Activated CD8-positive, alpha-beta memory T cell treated with anti-CD3 and anti-CD28 coated beads, Interleukin-2, amount 50 U/mL, for 1 hour (primary cell): ENCODE measurements around the gene RCBTB1.

Experiments
- DNase-seq: peaks from one replicate; pipeline ENCODE4 v3.0.0-alpha.2; 2020; ENCODE audit errors: extremely low read depth

RCBTB1 gene

GRCh38 chr13:49559006-49559405, 26.4 kb downstream of the RCBTB1 start:
- no peak for DNase-seq

DNA sequence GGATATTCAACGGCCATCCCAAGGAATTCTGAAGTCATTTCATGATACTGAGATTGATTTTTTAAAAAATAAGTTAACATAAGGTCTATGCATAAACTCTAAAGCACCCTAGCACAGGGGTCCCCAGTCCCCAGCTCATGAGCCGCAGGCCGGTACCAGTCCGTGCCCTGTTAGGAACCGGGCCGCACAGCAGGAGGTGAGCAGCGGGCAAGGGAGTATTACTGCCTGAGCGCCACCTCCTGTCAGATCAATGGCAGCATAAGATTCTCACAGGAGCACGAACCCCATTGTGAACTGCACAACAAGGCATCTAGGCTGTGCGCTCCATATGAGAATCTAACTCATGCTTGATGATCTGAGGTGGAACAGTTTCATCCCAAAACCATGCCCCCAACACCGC, 31.0 kb downstream of the RCBTB1 start:
- no peak for DNase-seq

DNA sequence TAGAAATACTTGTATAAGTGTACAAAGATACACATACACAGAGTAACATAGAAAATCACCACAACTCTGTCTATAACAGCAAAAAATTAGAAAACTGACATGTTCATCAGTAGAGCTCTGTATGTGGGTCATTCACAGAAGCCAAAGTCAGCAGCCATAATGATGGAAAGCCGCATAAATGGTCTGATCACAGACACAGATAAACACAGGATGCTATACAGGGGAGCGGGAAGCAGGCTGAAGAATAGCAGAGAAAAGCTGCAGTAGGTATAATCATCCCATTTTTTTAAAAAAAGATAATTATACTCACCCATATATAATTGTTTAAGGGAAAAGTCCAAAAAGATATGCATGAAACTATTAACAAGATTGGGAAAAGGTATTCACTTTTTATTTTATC, 31.5 kb downstream of the RCBTB1 start:
- no peak for DNase-seq

- no peak for DNase-seq
Observed at GRCh38 chr13:49550942-49551644, 34.3 kb downstream of the RCBTB1 start.

GRCh38 chr13:49549289-49549688, 36.1 kb downstream of the RCBTB1 start:
- DNase-seq = no peak

DNA sequence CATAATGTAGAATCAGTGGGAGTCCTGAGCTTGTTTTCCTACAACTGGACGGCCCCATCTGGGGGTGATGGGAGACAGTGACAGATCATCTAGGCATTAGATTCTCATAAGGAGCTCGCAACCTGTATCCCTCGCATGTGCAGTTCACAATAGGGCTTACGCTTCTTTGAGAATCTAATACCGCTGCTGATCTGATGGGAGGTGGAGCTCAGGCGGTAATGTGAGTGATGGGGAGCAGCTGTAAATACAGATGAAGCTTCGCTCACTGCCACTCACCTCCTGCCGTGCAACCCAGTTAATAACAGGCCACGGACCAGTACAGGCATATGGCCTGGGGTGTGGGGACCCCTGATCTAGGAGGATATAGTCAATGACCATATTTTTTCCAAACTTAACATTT, 38.8 kb downstream of the RCBTB1 start:
- DNase-seq = no peak

GRCh38 chr13:49545661-49546060, 39.7 kb downstream of the RCBTB1 start:
- DNase-seq = no peak

GRCh38 chr13:49543656-49544055, 41.7 kb downstream of the RCBTB1 start:
- no peak for DNase-seq

- DNase-seq = no peak
Observed at GRCh38 chr13:49540552-49540951, 44.8 kb downstream of the RCBTB1 start.

- DNase-seq = no peak
Observed at GRCh38 chr13:49539746-49540145, 45.6 kb downstream of the RCBTB1 start.

- DNase-seq = no peak
Observed at GRCh38 chr13:49539313-49539712, 46.0 kb downstream of the RCBTB1 start.

DNA sequence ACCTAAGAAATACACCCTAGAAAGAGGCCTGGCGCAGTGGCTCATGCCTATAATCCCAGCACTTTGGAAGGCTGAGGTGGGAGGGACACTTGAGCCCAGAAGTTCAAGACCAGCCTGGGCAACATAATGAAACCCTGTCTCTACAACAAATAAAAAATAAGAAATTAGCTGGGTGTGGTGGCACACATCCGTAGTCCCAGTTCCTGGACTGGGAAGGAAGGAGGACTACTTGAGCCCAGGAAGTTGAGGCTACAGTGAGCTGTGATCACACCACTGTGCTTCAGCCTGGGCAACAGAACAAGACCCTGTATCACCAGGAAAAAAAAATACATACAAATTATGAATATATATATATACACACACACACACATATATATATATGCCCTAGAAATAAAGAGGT, 47.0 kb downstream of the RCBTB1 start:
- DNase-seq = no peak

DNA sequence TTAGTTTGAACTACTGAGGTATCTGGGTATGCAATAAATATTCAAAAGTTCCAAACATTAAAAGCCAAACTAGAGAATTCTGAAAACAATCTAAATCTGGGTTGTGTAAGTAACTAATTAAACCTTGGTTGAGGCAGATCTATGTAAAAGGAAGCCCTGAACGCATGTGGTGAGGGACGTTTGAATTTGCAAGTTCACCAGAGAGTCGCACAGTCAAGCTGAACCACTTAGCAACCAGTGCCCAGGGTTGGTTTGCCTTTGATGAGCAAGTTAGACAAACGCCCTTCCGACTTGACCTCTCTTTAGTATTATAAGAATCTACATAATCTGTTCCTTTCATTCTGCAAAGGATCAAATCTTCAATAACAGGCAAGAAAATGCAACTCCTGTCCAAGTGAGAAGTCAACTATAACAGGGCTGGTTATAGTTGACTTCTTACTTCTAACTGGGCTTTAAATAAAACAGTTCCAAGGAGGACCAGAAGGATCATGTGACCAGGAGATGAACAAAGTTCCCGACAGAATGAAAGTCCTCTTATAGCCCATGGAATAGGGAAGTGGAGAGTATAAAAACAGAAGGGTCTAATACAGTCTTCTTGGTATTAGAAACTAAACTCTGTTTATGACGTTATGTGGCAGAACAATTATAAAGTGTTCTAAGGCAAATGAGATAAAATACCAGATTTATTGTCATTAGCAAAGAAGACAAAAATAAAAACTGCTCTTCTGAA, 49.0 kb downstream of the RCBTB1 start:
- DNase-seq = no peak

DNA sequence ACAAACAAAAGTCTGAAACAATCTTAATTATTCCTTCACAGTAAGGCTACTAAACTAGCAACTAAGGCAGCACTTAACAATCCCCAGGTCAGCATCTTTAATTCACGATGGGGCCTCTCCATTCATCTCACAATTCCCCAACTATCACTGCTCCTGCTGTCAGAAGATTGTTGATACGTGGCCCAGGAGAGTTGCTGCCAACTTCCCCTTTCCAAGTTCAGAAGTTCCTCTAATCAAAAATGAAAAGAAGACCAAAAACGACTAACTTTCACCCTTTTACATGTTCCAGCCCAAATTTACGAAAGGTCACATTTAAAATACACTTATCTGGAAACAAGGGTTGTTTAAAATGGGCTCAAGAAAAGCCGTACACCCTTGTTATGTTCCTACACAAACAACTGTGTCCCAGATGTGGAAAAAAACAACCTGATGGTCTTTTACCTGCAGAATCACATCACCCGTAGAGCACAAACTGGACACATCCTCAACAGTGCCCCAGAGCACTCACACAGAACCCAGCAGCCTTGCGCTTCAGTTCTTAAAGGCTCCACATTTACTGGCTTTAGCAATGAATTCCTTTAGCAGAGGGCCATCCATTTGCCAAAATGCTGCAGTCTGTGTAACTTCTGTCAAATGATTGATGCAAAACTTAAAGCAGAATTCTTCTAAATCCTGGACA, 51.6 kb downstream of the RCBTB1 start:
- DNase-seq = no peak

DNA sequence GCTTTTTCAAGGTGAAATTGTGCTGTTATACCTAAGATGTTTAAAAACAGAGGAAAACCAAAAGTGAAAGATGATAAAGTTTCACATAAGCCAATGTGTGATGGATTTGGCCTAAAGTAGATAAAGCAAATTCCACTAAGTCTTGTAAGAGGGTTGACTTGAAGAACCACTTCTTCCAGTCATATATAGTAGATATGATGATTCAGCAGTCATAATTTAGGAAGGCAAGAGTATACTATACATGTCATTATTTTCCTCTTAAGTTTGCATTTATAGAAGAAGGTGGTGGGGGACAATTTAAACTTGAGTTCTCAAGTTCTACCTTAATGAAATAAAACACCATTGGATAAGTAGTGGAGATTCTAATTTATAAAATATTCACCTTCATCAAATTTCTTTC, 52.3 kb downstream of the RCBTB1 start:
- no peak for DNase-seq

DNA sequence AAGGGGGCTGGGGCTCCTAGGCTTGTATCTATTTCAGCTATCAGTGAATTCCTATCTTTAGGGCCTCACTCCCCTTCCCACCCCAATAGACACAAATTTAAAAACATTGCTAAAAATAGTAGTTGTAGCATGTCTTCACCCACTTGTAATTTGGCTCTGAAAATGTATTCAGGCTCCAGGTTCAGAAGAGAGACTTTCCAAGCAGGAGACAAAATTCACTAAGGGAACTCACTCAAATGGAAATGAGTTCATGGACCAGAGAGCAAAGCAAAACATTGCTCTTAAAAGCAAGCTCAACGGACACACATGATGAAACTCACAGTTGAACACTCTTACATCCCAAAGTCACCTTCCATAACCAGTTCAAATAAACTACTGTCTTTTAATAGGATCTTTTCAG, 52.8 kb downstream of the RCBTB1 start:
- no peak for DNase-seq

GRCh38 chr13:49530457-49530856, 54.9 kb downstream of the RCBTB1 start:
- no peak for DNase-seq

DNA sequence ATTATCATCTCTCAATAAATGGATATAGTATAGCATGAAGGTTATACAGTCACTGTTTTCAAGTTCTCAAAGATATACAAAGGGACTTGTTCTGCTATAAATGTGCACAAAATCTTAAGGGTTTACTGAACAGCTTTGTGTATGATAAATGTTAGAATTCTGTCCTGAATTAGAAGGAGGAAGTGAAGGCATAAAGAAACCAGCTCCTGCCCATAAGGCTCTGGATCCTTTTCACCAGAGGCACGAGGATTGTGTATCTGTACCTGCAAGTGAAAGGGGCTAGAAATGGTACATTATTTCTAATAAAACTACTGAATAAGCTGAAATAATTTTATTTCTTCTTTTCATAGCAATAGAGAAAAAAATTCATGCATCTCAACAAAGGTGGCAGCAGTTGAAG, 57.2 kb downstream of the RCBTB1 start:
- DNase-seq = no peak

- no peak for DNase-seq
Observed at GRCh38 chr13:49527123-49527522, 58.2 kb downstream of the RCBTB1 start.

DNA sequence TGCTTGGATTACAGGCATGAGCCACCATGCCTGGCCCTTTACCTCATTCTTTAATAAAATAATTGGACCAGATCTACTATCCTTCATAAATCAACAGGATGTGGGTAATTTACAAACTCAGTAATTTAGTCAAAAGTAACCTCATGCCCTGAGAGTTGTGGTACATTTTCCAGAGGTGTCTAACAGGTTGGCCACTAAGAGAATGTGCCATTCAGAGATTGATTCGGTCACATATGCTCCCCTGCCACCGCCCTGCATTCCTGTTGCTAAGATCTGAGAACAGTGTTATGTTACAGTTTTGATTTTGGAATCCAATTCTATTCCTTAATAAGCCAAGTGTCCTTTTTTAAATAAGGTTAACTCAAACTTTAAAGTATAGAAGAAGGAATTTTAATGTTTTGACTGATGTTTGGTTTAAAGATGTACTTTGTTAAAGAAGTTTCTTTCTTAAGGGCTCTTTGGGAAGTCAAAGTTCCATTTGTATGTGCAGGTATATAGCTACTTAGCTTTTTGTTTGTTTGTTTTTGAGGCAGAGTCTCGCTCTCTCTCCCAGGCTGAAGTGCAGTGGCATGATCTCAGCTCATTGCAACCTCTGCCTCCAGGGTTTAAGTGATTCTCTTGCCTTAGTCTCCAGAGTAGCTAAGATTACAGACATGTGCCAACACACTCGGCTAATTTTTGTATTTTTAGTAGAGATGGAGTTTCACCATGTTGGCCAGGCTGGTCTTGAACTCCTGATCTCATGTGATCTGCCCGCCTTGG, 60.4 kb downstream of the RCBTB1 start:
- no peak for DNase-seq

GRCh38 chr13:49521224-49521623, 64.1 kb downstream of the RCBTB1 start:
- DNase-seq = no peak

GRCh38 chr13:49517461-49517860, 67.9 kb downstream of the RCBTB1 start:
- no peak for DNase-seq
